Measurements from ENCODE around the gene SHROOM3. TPM values are rescaled to one million over a fixed set of nuclear protein-coding genes. Genes with fewer than 3 reads are reported as not detected.

The SHROOM3 gene
- total RNA-seq, 2 donors from 2014 or later = 18.1 to 21.8 TPM

DNA sequence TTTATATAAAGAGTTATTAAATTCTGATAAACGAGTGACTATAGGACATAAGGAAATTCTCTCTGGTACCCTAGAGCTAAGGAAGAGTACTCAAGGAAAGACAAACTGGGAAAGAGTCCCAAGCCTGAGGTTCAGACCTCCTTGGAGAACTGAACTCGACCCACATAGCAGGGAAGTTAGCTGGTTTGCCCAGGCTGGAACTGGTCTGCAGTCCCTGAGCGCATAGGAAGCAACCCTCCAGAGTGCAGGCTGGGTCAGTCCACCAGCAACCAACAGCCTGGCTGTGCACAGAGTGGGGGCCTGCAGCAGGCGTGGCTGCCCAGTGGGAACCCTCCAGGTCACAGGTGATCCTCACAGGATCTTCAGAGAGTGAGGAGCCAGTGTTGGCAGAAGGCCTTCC, 348.8 kb downstream of the SHROOM3 start:
- H3K9ac ChIP-seq (ENCODE audit: extremely low read depth, low read length, poor library complexity, severe bottlenecking) = no peak overlapping the region
- TF ChIP-seq, protein P1, sequence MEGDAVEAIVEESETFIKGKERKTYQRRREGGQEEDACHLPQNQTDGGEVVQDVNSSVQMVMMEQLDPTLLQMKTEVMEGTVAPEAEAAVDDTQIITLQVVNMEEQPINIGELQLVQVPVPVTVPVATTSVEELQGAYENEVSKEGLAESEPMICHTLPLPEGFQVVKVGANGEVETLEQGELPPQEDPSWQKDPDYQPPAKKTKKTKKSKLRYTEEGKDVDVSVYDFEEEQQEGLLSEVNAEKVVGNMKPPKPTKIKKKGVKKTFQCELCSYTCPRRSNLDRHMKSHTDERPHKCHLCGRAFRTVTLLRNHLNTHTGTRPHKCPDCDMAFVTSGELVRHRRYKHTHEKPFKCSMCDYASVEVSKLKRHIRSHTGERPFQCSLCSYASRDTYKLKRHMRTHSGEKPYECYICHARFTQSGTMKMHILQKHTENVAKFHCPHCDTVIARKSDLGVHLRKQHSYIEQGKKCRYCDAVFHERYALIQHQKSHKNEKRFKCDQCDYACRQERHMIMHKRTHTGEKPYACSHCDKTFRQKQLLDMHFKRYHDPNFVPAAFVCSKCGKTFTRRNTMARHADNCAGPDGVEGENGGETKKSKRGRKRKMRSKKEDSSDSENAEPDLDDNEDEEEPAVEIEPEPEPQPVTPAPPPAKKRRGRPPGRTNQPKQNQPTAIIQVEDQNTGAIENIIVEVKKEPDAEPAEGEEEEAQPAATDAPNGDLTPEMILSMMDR (conservative IDR thresholded peaks at IDR 0.05) = no peak

DNA sequence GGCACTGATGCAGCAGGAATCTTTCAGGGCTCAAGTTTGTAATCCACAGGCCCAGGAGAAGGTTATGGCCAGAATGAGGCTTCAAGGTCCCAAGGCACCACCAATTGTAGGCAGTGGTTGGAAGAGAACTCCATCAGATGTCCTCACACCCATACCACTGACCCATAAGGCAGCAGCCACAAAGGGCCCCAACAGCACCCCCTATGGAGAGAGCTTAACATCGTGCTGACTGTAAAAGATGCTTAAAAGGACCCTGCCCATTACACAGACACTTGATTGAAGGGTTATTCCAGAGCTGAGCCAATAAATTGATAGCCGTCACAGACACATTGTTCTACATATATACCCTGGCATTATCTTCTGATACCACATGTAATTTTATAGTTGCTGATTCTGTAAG, 349.2 kb downstream of the SHROOM3 start:
- H3K27ac Mint-ChIP-seq = no peak overlapping the region
- H3K27me3 Mint-ChIP-seq (ENCODE audit: insufficient read depth) = no peaks in the 10 kb centered on the region
- TF ChIP-seq, protein P1 (conservative IDR thresholded peaks at IDR 0.05) = peak; percentile 73
- DNase-seq = peak; percentile 78
- Histone ChIP-seq H3K9me3 (ENCODE audit: control insufficient read depth, low read length) (no peaks in the 10 kb centered on the region), H3K4me3 (ENCODE audit: low read length) (no peak overlapping the region), H3K36me3 (ENCODE audit: control insufficient read depth, insufficient read depth, low read length) (peaks cover 36% of the 10 kb centered on the region), H3K9ac (ENCODE audit: extremely low read depth, low read length, poor library complexity, severe bottlenecking) (no peak overlapping the region), H3K4me1 (ENCODE audit: control insufficient read depth, insufficient read depth, low read length) (peaks cover 4% of the 10 kb centered on the region), H3K27ac (ENCODE audit: low read depth, low read length) (no peak overlapping the region), H3K27me3 (ENCODE audit: control insufficient read depth, insufficient read depth, low read length, poor library complexity, severe bottlenecking) (no peaks in the 10 kb centered on the region)
- H3K9me3 Mint-ChIP-seq = peaks cover 6% of the 10 kb centered on the region
- peaks cover 11% of the 10 kb centered on the region for H3K4me1 Mint-ChIP-seq
- WGBS, 2 experiments (ENCODE audit: insufficient coverage in 1 of 2, insufficient read length in 1 of 2) = 79 to 88% methylated on average over 1 to 2 of the region's 2 CpGs
- no peak overlapping the region for H3K4me3 Mint-ChIP-seq
- H3K36me3 Mint-ChIP-seq (ENCODE audit: low read depth) = peaks cover 33% of the 10 kb centered on the region

More for the DNA sequence above, 348.8 kb downstream of the SHROOM3 start:
- peaks cover 38% of the 10 kb centered on the region for H3K36me3 ChIP-seq (ENCODE audit: control insufficient read depth, insufficient read depth, low read length)
- Mint-ChIP-seq H3K9me3 (peaks cover 2% of the 10 kb centered on the region), H3K27ac (no peak overlapping the region), H3K4me3 (no peak overlapping the region), H3K36me3 (ENCODE audit: low read depth) (peaks cover 33% of the 10 kb centered on the region), H3K4me1 (peaks cover 11% of the 10 kb centered on the region), H3K27me3 (ENCODE audit: insufficient read depth) (no peaks in the 10 kb centered on the region)
- no peak overlapping the region for H3K4me3 ChIP-seq (ENCODE audit: low read length)
- no peak for DNase-seq
- H3K27ac ChIP-seq (ENCODE audit: low read depth, low read length) = no peak overlapping the region
- WGBS, 2 experiments (ENCODE audit: insufficient coverage in 1 of 2, insufficient read length in 1 of 2) = 84 to 96% methylated on average over 3 to 4 of the region's 4 CpGs
- no peaks in the 10 kb centered on the region for H3K9me3 ChIP-seq (ENCODE audit: control insufficient read depth, low read length)
- peaks cover 4% of the 10 kb centered on the region for H3K4me1 ChIP-seq (ENCODE audit: control insufficient read depth, insufficient read depth, low read length)
- H3K27me3 ChIP-seq (ENCODE audit: control insufficient read depth, insufficient read depth, low read length, poor library complexity, severe bottlenecking) = no peaks in the 10 kb centered on the region

DNA sequence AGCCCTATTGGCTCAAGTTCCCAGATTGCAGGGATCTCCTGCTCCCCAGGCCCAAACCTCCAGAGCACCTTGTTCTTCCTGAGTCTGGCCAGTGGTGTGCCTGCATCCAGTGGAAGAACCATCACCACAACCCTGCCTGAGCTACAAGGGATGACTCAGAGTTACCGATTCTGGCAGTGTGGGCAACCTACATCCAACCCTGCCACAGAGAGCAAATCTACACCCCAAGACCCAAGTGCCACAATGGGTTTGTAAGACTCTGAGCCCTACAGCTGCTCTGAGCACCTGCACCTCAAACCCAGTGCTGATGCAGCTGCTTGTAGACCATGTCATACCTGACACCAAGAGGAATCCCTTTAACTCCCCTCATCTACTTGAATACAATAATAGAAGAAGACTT, 352.9 kb downstream of the SHROOM3 start:
- H3K9ac ChIP-seq (ENCODE audit: extremely low read depth, low read length, poor library complexity, severe bottlenecking) = no peak overlapping the region
- Mint-ChIP-seq H3K27ac (no peak overlapping the region), H3K4me3 (no peak overlapping the region)

More for the DNA sequence above, 352.9 kb downstream of the SHROOM3 start:
- H3K36me3 Mint-ChIP-seq (ENCODE audit: low read depth) = peaks cover 15% of the 10 kb centered on the region
- WGBS, 2 experiments (ENCODE audit: insufficient coverage in 1 of 2, insufficient read length in 1 of 2) = 96% methylated on average over 1 of the region's 1 CpG; no CpG with 5 or more reads in 1 of the 2 experiments
- Histone ChIP-seq H3K27me3 (ENCODE audit: control insufficient read depth, insufficient read depth, low read length, poor library complexity, severe bottlenecking) (no peaks in the 10 kb centered on the region), H3K4me3 (ENCODE audit: low read length) (no peak overlapping the region), H3K4me1 (ENCODE audit: control insufficient read depth, insufficient read depth, low read length) (no peaks in the 10 kb centered on the region), H3K9me3 (ENCODE audit: control insufficient read depth, low read length) (no peaks in the 10 kb centered on the region), H3K27ac (ENCODE audit: low read depth, low read length) (no peak overlapping the region), H3K36me3 (ENCODE audit: control insufficient read depth, insufficient read depth, low read length) (no peaks in the 10 kb centered on the region)
- no peaks in the 10 kb centered on the region for H3K27me3 Mint-ChIP-seq (ENCODE audit: insufficient read depth)
- H3K4me1 Mint-ChIP-seq = no peaks in the 10 kb centered on the region
- peaks cover 12% of the 10 kb centered on the region for H3K9me3 Mint-ChIP-seq
- no peak for DNase-seq
- TF ChIP-seq, protein P1 (conservative IDR thresholded peaks at IDR 0.05) = no peak

All from endodermal cell (in vitro differentiated cells).